GM23338 (cell line): ENCODE results near the gene KANK4. TPM values are rescaled to one million over a fixed set of nuclear protein-coding genes. Genes with fewer than 3 reads are reported as not detected.

Experiments
- CREB1 ChIP-seq: fragments of 250-450 bp; sonication (Bioruptor Pico); IDR thresholded peaks from 2 replicates; pipeline ENCODE4 v1.5.0; 2020; ENCODE audit warnings: low read depth, mild to moderate bottlenecking, moderate library complexity
- EZH2phosphoT487 ChIP-seq: fragments of 200-600 bp; sonication (generic); IDR thresholded peaks from one replicate; pipeline ENCODE4 v1.8.1; 2018; ENCODE audit warnings: antibody characterized with exemption; ENCODE audit not compliant: unreplicated experiment
- NANOG ChIP-seq: IDR thresholded peaks from 2 replicates; pipeline ENCODE4 v1.6.1; 2016; ENCODE audit warnings: antibody characterized with exemption, borderline replicate concordance
- ZNF114 ChIP-seq: fragments of 250-450 bp; sonication (Bioruptor Pico); IDR thresholded peaks from 2 replicates; pipeline ENCODE4 v1.5.0; 2020; ENCODE audit warnings: mild to moderate bottlenecking, moderate library complexity
- ZNF331 ChIP-seq: fragments of 250-450 bp; sonication (Bioruptor Pico); IDR thresholded peaks from 2 replicates; pipeline ENCODE4 v1.5.0; 2020; ENCODE audit warnings: low read depth, mild to moderate bottlenecking, moderate library complexity
- polyA plus RNA-seq: library from polyadenylated mRNA; unstranded; fragments of >200 nt; fragmentation: Nextera tagmentation; extraction: Ambion mirVana; gene quantifications from 2 replicates; pipeline ENCODE4 v1.2.1, GENCODE V29; 2016
- total RNA-seq: library from RNA; depleted of rRNA; stranded (reverse); fragments of >200 nt; shearing (Covaris generic); gene quantifications from 2 replicates; pipeline ENCODE4 v1.2.3, GENCODE V29; 2014
- TF ChIP-seq, protein P1 (sequence below): fragments of 250-450 bp; sonication (Bioruptor Pico); IDR thresholded peaks from 2 replicates; pipeline ENCODE4 v1.5.0; 2020; ENCODE audit warnings: mild to moderate bottlenecking, moderate library complexity
- TF ChIP-seq, protein P2 (sequence below): IDR thresholded peaks from one replicate; pipeline ENCODE4 v1.6.1; 2018; ENCODE audit warnings: antibody characterized with exemption; ENCODE audit not compliant: unreplicated experiment
- TF ChIP-seq, protein P3 (sequence below): IDR thresholded peaks from 2 replicates; pipeline ENCODE4 v1.6.1; 2016; ENCODE audit warnings: antibody characterized with exemption

The KANK4 gene
- total and polyA plus RNA-seq, 2 experiments from 2014 or later: 0.31 to 0.42 TPM

DNA sequence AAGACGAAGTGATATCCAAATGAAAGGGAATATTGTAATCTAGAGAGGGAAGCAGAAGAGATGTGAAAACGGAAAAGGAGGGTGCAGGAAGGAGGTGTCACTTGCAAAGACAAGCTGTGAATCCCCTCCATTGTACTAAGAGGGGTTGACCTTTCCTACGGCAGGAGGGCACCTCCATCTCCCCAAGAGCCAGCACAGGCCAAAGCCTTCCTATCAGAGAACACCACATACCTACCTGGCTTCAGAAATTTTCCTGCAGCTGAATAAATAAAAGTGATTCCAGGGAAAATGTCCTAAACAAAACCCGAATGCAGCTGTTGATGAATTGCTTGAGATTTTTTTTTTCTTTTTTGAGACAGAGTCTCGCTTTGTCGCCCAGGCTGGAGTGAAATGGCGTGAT is 14.3 kb downstream of the KANK4 start (continued):
- TF ChIP-seq, protein P1, sequence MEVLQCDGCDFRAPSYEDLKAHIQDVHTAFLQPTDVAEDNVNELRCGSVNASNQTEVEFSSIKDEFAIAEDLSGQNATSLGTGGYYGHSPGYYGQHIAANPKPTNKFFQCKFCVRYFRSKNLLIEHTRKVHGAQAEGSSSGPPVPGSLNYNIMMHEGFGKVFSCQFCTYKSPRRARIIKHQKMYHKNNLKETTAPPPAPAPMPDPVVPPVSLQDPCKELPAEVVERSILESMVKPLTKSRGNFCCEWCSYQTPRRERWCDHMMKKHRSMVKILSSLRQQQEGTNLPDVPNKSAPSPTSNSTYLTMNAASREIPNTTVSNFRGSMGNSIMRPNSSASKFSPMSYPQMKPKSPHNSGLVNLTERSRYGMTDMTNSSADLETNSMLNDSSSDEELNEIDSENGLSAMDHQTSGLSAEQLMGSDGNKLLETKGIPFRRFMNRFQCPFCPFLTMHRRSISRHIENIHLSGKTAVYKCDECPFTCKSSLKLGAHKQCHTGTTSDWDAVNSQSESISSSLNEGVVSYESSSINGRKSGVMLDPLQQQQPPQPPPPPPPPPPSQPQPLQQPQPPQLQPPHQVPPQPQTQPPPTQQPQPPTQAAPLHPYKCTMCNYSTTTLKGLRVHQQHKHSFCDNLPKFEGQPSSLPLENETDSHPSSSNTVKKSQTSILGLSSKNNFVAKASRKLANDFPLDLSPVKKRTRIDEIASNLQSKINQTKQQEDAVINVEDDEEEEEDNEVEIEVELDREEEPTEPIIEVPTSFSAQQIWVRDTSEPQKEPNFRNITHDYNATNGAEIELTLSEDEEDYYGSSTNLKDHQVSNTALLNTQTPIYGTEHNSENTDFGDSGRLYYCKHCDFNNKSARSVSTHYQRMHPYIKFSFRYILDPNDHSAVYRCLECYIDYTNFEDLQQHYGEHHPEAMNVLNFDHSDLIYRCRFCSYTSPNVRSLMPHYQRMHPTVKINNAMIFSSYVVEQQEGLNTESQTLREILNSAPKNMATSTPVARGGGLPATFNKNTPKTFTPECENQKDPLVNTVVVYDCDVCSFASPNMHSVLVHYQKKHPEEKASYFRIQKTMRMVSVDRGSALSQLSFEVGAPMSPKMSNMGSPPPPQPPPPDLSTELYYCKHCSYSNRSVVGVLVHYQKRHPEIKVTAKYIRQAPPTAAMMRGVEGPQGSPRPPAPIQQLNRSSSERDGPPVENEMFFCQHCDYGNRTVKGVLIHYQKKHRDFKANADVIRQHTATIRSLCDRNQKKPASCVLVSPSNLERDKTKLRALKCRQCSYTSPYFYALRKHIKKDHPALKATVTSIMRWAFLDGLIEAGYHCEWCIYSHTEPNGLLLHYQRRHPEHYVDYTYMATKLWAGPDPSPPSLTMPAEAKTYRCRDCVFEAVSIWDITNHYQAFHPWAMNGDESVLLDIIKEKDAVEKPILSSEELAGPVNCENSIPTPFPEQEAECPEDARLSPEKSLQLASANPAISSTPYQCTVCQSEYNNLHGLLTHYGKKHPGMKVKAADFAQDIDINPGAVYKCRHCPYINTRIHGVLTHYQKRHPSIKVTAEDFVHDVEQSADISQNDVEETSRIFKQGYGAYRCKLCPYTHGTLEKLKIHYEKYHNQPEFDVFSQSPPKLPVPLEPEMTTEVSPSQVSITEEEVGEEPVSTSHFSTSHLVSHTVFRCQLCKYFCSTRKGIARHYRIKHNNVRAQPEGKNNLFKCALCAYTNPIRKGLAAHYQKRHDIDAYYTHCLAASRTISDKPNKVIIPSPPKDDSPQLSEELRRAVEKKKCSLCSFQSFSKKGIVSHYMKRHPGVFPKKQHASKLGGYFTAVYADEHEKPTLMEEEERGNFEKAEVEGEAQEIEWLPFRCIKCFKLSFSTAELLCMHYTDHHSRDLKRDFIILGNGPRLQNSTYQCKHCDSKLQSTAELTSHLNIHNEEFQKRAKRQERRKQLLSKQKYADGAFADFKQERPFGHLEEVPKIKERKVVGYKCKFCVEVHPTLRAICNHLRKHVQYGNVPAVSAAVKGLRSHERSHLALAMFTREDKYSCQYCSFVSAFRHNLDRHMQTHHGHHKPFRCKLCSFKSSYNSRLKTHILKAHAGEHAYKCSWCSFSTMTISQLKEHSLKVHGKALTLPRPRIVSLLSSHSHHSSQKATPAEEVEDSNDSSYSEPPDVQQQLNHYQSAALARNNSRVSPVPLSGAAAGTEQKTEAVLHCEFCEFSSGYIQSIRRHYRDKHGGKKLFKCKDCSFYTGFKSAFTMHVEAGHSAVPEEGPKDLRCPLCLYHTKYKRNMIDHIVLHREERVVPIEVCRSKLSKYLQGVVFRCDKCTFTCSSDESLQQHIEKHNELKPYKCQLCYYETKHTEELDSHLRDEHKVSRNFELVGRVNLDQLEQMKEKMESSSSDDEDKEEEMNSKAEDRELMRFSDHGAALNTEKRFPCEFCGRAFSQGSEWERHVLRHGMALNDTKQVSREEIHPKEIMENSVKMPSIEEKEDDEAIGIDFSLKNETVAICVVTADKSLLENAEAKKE: no peak
- TF ChIP-seq, protein P2, sequence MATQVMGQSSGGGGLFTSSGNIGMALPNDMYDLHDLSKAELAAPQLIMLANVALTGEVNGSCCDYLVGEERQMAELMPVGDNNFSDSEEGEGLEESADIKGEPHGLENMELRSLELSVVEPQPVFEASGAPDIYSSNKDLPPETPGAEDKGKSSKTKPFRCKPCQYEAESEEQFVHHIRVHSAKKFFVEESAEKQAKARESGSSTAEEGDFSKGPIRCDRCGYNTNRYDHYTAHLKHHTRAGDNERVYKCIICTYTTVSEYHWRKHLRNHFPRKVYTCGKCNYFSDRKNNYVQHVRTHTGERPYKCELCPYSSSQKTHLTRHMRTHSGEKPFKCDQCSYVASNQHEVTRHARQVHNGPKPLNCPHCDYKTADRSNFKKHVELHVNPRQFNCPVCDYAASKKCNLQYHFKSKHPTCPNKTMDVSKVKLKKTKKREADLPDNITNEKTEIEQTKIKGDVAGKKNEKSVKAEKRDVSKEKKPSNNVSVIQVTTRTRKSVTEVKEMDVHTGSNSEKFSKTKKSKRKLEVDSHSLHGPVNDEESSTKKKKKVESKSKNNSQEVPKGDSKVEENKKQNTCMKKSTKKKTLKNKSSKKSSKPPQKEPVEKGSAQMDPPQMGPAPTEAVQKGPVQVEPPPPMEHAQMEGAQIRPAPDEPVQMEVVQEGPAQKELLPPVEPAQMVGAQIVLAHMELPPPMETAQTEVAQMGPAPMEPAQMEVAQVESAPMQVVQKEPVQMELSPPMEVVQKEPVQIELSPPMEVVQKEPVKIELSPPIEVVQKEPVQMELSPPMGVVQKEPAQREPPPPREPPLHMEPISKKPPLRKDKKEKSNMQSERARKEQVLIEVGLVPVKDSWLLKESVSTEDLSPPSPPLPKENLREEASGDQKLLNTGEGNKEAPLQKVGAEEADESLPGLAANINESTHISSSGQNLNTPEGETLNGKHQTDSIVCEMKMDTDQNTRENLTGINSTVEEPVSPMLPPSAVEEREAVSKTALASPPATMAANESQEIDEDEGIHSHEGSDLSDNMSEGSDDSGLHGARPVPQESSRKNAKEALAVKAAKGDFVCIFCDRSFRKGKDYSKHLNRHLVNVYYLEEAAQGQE: no peak
- TF ChIP-seq CREB1 (CRISPR knock-in tag) (no peak), NANOG (no peak), EZH2phosphoT487 (no peak), ZNF114 (CRISPR knock-in tag) (no peak), ZNF331 (CRISPR knock-in tag) (no peak)
- TF ChIP-seq, protein P3, sequence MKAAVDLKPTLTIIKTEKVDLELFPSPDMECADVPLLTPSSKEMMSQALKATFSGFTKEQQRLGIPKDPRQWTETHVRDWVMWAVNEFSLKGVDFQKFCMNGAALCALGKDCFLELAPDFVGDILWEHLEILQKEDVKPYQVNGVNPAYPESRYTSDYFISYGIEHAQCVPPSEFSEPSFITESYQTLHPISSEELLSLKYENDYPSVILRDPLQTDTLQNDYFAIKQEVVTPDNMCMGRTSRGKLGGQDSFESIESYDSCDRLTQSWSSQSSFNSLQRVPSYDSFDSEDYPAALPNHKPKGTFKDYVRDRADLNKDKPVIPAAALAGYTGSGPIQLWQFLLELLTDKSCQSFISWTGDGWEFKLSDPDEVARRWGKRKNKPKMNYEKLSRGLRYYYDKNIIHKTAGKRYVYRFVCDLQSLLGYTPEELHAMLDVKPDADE: no peak
